ENCODE data around the gene ADAMTSL3. TPM values are rescaled to one million over a fixed set of nuclear protein-coding genes. Genes with fewer than 3 reads are reported as not detected.

ADAMTSL3 gene
- total RNA-seq, 3 donors from 2014 or later: 2.2 to 52.1 (median 4.1) TPM

GRCh38 chr15:83775738-83776137 is 121.8 kb downstream of the ADAMTSL3 start:
- TF ChIP-seq, protein P1, sequence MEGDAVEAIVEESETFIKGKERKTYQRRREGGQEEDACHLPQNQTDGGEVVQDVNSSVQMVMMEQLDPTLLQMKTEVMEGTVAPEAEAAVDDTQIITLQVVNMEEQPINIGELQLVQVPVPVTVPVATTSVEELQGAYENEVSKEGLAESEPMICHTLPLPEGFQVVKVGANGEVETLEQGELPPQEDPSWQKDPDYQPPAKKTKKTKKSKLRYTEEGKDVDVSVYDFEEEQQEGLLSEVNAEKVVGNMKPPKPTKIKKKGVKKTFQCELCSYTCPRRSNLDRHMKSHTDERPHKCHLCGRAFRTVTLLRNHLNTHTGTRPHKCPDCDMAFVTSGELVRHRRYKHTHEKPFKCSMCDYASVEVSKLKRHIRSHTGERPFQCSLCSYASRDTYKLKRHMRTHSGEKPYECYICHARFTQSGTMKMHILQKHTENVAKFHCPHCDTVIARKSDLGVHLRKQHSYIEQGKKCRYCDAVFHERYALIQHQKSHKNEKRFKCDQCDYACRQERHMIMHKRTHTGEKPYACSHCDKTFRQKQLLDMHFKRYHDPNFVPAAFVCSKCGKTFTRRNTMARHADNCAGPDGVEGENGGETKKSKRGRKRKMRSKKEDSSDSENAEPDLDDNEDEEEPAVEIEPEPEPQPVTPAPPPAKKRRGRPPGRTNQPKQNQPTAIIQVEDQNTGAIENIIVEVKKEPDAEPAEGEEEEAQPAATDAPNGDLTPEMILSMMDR (IDR thresholded peaks at IDR 0.05): no peak
- no peak for ATAC-seq

DNA sequence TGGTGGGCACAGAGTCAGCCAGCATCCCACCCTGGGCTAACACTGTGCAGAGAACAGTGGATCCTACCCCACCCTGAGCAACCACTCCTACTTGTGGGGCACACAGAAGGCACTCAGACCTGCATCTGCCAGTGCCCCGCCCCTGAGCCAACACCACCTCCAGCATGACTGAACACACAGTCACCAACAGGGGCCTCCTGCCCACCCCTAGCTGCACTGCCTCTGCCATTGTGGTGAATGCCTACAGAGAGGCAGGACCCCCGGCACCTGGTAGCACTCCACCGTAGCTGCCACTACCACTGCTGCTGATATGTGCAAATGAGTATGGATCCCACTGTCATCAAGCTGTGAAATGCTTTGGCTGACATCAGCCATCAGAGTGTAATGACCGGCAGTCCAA is 123.1 kb downstream of the ADAMTSL3 start:
- TF ChIP-seq, protein P1 (IDR thresholded peaks at IDR 0.05): no peak
- H3K36me3 ChIP-seq (ENCODE audit: low read depth): no peaks in the 10 kb centered on the region
- H3K4me1 ChIP-seq (ENCODE audit: low read depth): no peaks in the 10 kb centered on the region
- H3K9me3 ChIP-seq: peaks cover 4% of the 10 kb centered on the region
- intact Hi-C loops (cut with DNase I, micrococcal nuclease): no loop called here
- H3K4me3 ChIP-seq: no peak overlapping the region
- ATAC-seq (no peak), DNase-seq (no peak)

More at GRCh38 chr15:83775738-83776137, 121.8 kb downstream of the ADAMTSL3 start:
- intact Hi-C loops (cut with DNase I, micrococcal nuclease): no loop called here
- no peak for DNase-seq
- Histone ChIP-seq H3K4me3 (no peak overlapping the region), H3K36me3 (ENCODE audit: low read depth) (no peaks in the 10 kb centered on the region), H3K9me3 (peaks cover 4% of the 10 kb centered on the region), H3K4me1 (ENCODE audit: low read depth) (no peaks in the 10 kb centered on the region)

DNA sequence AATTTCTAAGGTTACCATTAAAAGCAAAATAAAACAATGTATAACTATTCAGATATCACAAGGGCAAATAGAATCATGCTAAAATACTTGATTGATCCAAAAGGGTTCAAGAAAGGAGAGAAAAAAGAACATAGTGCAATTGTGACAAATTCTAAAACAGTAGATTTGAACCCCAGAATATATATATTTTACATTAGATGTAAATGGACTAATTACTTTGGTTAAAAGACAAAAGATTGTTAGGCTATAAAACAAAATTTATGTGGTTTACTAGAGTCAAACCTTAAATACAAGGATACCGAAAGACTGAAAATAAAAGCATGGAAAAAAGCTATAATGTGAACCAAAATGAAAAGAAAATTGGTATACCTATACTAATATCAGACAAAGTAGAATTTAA is 129.3 kb downstream of the ADAMTSL3 start:
- Histone ChIP-seq H3K36me3 (ENCODE audit: low read depth) (no peaks in the 10 kb centered on the region), H3K4me1 (ENCODE audit: low read depth) (no peaks in the 10 kb centered on the region), H3K4me3 (no peak overlapping the region), H3K9me3 (peaks cover 2% of the 10 kb centered on the region)
- ATAC-seq: no peak
- intact Hi-C loops (cut with DNase I, micrococcal nuclease): no loop called here
- TF ChIP-seq, protein P1 (IDR thresholded peaks at IDR 0.05): no peak
- DNase-seq: no peak

DNA sequence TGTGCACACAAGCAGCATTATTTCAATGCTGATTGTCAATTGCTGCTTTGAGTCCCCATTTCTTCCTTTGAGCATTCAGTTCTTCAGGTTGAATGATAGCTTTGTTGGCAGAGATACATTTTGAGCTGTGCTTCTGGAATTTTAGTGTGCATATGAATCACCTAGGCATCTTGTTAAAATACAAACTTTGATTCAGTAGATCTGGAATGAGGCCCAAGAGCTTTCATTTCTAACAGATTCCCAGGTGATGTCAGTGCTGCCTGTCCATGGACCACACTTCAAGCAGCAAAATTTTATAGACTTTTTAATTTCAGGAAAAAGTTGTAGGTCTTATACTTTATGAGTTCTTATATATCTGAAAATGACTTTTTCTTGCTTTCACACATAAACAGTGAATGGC is 131.1 kb downstream of the ADAMTSL3 start:
- Histone ChIP-seq H3K36me3 (ENCODE audit: low read depth) (no peaks in the 10 kb centered on the region), H3K9me3 (no peaks in the 10 kb centered on the region), H3K4me1 (ENCODE audit: low read depth) (no peaks in the 10 kb centered on the region), H3K4me3 (no peak overlapping the region)
- DNase-seq (no peak), ATAC-seq (no peak)
- intact Hi-C loops (cut with DNase I, micrococcal nuclease): no loop called here
- TF ChIP-seq, protein P1 (IDR thresholded peaks at IDR 0.05): no peak

GRCh38 chr15:83786336-83786735 is 132.4 kb downstream of the ADAMTSL3 start:
- DNase-seq (no peak), ATAC-seq (no peak)
- intact Hi-C loops (cut with DNase I, micrococcal nuclease): no loop called here
- Histone ChIP-seq H3K36me3 (ENCODE audit: low read depth) (no peaks in the 10 kb centered on the region), H3K9me3 (no peaks in the 10 kb centered on the region), H3K4me1 (ENCODE audit: low read depth) (no peaks in the 10 kb centered on the region), H3K4me3 (no peak overlapping the region)
- TF ChIP-seq, protein P1 (IDR thresholded peaks at IDR 0.05): no peak

DNA sequence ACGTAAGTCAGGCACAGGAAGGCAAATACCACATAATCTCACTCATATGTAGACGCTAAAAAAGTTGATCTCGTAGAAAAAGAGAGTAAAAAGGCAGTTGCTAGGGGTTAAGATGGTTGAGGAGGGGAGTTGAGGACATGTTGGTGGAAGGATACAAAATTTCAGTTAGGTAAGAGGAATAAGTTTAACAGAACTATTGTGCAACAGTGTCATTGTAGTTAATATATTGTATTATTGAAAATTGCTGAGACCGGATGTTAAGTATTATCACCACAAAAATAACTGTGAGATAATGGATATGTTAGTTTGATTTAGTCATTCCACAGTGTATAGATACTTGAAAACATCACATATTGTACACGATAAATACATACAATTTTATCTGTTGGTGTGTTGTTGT is 139.1 kb downstream of the ADAMTSL3 start:
- H3K4me1 ChIP-seq (ENCODE audit: low read depth): no peaks in the 10 kb centered on the region
- no peaks in the 10 kb centered on the region for H3K9me3 ChIP-seq
- intact Hi-C loops (cut with DNase I, micrococcal nuclease): no loop called here
- H3K4me3 ChIP-seq: no peak overlapping the region
- ATAC-seq (no peak), DNase-seq (no peak)
- TF ChIP-seq, protein P1 (IDR thresholded peaks at IDR 0.05): no peak
- no peaks in the 10 kb centered on the region for H3K36me3 ChIP-seq (ENCODE audit: low read depth)
